IMR-90 (cell line): ENCODE results near the gene TCOF1. TPM values are rescaled to one million over a fixed set of nuclear protein-coding genes. Genes with fewer than 3 reads are reported as not detected.

Experiments
- ATAC-seq: fragments of 200-7000 bp; cut with Tn5 transposase; 2 replicates; pipeline ENCODE4 v1.9.1; 2020; ENCODE audit warnings: low read depth, mild to moderate bottlenecking, moderate library complexity
- BruUV-seq: library from RNA; stranded (reverse); fragments of 400-500 nt; replicated peaks from 2 replicates; lab custom pipeline; 2021; lab: Mats Ljungman, UMichigan
- CTCF ChIA-PET: fragments of 300-600 bp; formaldehyde crosslinking; extraction: SDS; loops from one replicate; lab custom pipeline; 2021; ENCODE audit warnings: antibody characterized with exemption; lab: Yijun Ruan, JAX
- POLR2A ChIA-PET: fragments of 300-600 bp; sonication (Branson Sonifier 250); formaldehyde crosslinking; loops from one replicate; lab custom pipeline; 2022; ENCODE audit warnings: antibody characterized with exemption; ENCODE audit not compliant: unreplicated experiment; lab: Charles Lee
- DNase-seq: peaks from one replicate; pipeline ENCODE4 v3.0.0; 2013
- H2AFZ ChIP-seq: replicated peaks from 2 replicates; pipeline ENCODE3; 2013; ENCODE audit warnings: low read length, mild to moderate bottlenecking; ENCODE audit not compliant: poor library complexity
- H2AK5ac ChIP-seq: 2 replicates; pipeline ENCODE4 v1.6.1; 2013; ENCODE audit warnings: low read depth, low read length, inconsistent platforms
- H2AK9ac ChIP-seq: replicated peaks from 2 replicates; pipeline ENCODE3; 2013; ENCODE audit warnings: mild to moderate bottlenecking, low read depth, low read length, moderate library complexity; ENCODE audit not compliant: poor library complexity
- H2BK120ac ChIP-seq: 2 replicates; pipeline ENCODE4 v1.6.1; 2013; ENCODE audit warnings: low read depth, low read length, inconsistent platforms
- H2BK15ac ChIP-seq: 3 replicates; pipeline ENCODE4 v1.6.1; 2013; ENCODE audit warnings: low read depth, low read length, inconsistent platforms
- H2BK20ac ChIP-seq: 2 replicates; pipeline ENCODE4 v1.6.1; 2013; ENCODE audit warnings: low read depth, mild to moderate bottlenecking, inconsistent platforms, low read length, moderate library complexity
- H2BK5ac ChIP-seq: 2 replicates; pipeline ENCODE4 v1.6.1; 2013; ENCODE audit warnings: mild to moderate bottlenecking, low read depth, low read length, inconsistent platforms; ENCODE audit not compliant: poor library complexity, severe bottlenecking
- H3K14ac ChIP-seq: replicated peaks from 2 replicates; pipeline ENCODE4 v1.6.1; 2013; ENCODE audit warnings: low read depth, low read length, inconsistent platforms
- H3K18ac ChIP-seq: 2 replicates; pipeline ENCODE4 v1.6.1; 2013; ENCODE audit warnings: low read depth, low read length, control low read depth
- H3K23ac ChIP-seq: 2 replicates; pipeline ENCODE4 v1.6.1; 2013; ENCODE audit warnings: low read depth, low read length, inconsistent platforms
- H3K27ac ChIP-seq: 2 replicates; pipeline ENCODE4 v1.5.1; 2013; ENCODE audit warnings: mild to moderate bottlenecking, control low read depth, low read length; ENCODE audit not compliant: insufficient read depth
- H3K27me3 ChIP-seq: 2 replicates; pipeline ENCODE4 v1.6.1; 2013; ENCODE audit warnings: low read length; ENCODE audit not compliant: control insufficient read depth, insufficient read depth
- H3K36me3 ChIP-seq: 2 replicates; pipeline ENCODE4 v1.6.1; 2013; ENCODE audit warnings: low read length, mixed read lengths; ENCODE audit not compliant: control insufficient read depth, insufficient read depth
- H3K4ac ChIP-seq: 2 replicates; pipeline ENCODE4 v1.6.1; 2013; ENCODE audit warnings: low read depth, low read length, inconsistent platforms
- H3K4me1 ChIP-seq: 2 replicates; pipeline ENCODE4 v1.6.1; 2013; ENCODE audit warnings: low read length, mixed read lengths; ENCODE audit not compliant: control insufficient read depth, insufficient read depth
- H3K4me2 ChIP-seq: 2 replicates; pipeline ENCODE4 v1.6.1; 2013; ENCODE audit warnings: low read depth, mild to moderate bottlenecking, control low read depth, low read length, moderate library complexity
- H3K4me3 ChIP-seq: 2 replicates; pipeline ENCODE4 v1.5.1; 2013; ENCODE audit warnings: low read depth, mild to moderate bottlenecking, control low read depth, low read length, moderate library complexity; ENCODE audit not compliant: insufficient read depth
- H3K56ac ChIP-seq: 2 replicates; pipeline ENCODE4 v1.6.1; 2013; ENCODE audit warnings: low read length, inconsistent platforms; ENCODE audit not compliant: insufficient read depth; ENCODE audit errors: extremely low read depth
- H3K79me1 ChIP-seq, 2 experiments: 2 replicates each; pipeline ENCODE4 v1.6.1; 2013; ENCODE audit warnings: low read length in 2 of 2, inconsistent platforms in 1 of 2, low read depth in 1 of 2
- H3K9ac ChIP-seq: 2 replicates; pipeline ENCODE4 v1.6.1; 2013; ENCODE audit warnings: low read depth, low read length, control low read depth
- H3K9me1 ChIP-seq: 2 replicates; pipeline ENCODE4 v1.6.1; 2013; ENCODE audit warnings: low read length, inconsistent platforms; ENCODE audit not compliant: insufficient read depth
- H3K9me3 ChIP-seq: 2 replicates; pipeline ENCODE4 v1.6.1; 2013; ENCODE audit warnings: low read length; ENCODE audit not compliant: control insufficient read depth, insufficient read depth
- H4K20me1 ChIP-seq: 2 replicates; pipeline ENCODE4 v1.6.1; 2013; ENCODE audit warnings: low read length, inconsistent platforms; ENCODE audit not compliant: insufficient read depth
- H4K5ac ChIP-seq: 2 replicates; pipeline ENCODE4 v1.6.1; 2013; ENCODE audit warnings: mild to moderate bottlenecking, low read depth, low read length, control low read depth
- H4K8ac ChIP-seq, 2 experiments: 2 replicates each; pipeline ENCODE4 v1.6.1; 2013; ENCODE audit warnings: low read depth in 2 of 2, low read length in 2 of 2, control low read depth in 1 of 2, inconsistent platforms in 1 of 2
- H4K91ac ChIP-seq: 2 replicates; pipeline ENCODE4 v1.6.1; 2013; ENCODE audit warnings: low read depth, low read length, inconsistent platforms; ENCODE audit not compliant: insufficient read depth
- BHLHE40 ChIP-seq: fragments of 150-350 bp; IDR thresholded peaks from 2 replicates; pipeline ENCODE4 v1.6.1; 2016; ENCODE audit warnings: mild to moderate bottlenecking, low read depth, low read length
- FOS ChIP-seq: fragments of 150-350 bp; IDR thresholded peaks from 2 replicates; pipeline ENCODE4 v1.6.1; 2016; ENCODE audit warnings: low read depth, low read length
- MAFK ChIP-seq: IDR thresholded peaks from 2 replicates; pipeline ENCODE4 v1.6.1; 2012; ENCODE audit warnings: low read depth, low read length, improper control_type of control experiment
- MAZ ChIP-seq: IDR thresholded peaks from 2 replicates; pipeline ENCODE4 v1.6.1; 2012; ENCODE audit warnings: low read depth, mild to moderate bottlenecking, low read length, improper control_type of control experiment, moderate library complexity, borderline replicate concordance
- MXI1 ChIP-seq: IDR thresholded peaks from 2 replicates; pipeline ENCODE4 v1.6.1; 2012; ENCODE audit warnings: low read depth, mild to moderate bottlenecking, low read length, moderate library complexity, borderline replicate concordance
- POLR2A ChIP-seq: IDR thresholded peaks from 2 replicates; pipeline ENCODE4 v1.6.1; 2012; ENCODE audit warnings: mild to moderate bottlenecking, low read depth, low read length
- RAD21 ChIP-seq: IDR thresholded peaks from 2 replicates; pipeline ENCODE4 v1.6.1; 2012; ENCODE audit warnings: low read length, improper control_type of control experiment
- RCOR1 ChIP-seq: IDR thresholded peaks from 2 replicates; pipeline ENCODE4 v1.6.1; 2012; ENCODE audit warnings: mild to moderate bottlenecking, low read length, improper control_type of control experiment; ENCODE audit not compliant: insufficient replicate concordance
- RFX5 ChIP-seq: IDR thresholded peaks from 2 replicates; pipeline ENCODE4 v1.8.0; 2012; ENCODE audit warnings: low read depth, mild to moderate bottlenecking, low read length, moderate library complexity
- SMC3 ChIP-seq: fragments of 150-350 bp; IDR thresholded peaks from 2 replicates; pipeline ENCODE4 v1.6.1; 2016; ENCODE audit warnings: low read depth, mild to moderate bottlenecking, antibody characterized with exemption, low read length, moderate library complexity
- WGBS, 2 experiments: methylation state at CpG; one replicate each; pipeline versions ENCODE4 v1.1.5 to v1.1.7; 2013; ENCODE audit warnings: missing lambda C conversion rate in 2 of 2; ENCODE audit not compliant: insufficient read length in 1 of 2; ENCODE audit errors: extremely low coverage in 2 of 2; 5-methylcytosine and 5-hydroxymethylcytosine counted together
- dilution Hi-C: fragments of 300-500 bp; cut with HindIII; formaldehyde crosslinking; loops from one replicate; pipeline ENCODE4 v1.14.3; 2018; ENCODE audit warnings: low sequenced_read_pairs; ENCODE audit not compliant: unreplicated experiment
- in situ Hi-C: fragments of 300-500 bp; cut with MboI; formaldehyde crosslinking; loops from 3 replicates; pipeline ENCODE4 v1.14.3; 2019; ENCODE audit warnings: low sequenced_read_pairs, inconsistent platforms, mixed read lengths
- intact Hi-C: fragments of 100-400 bp; cut with micrococcal nuclease; formaldehyde crosslinking; loops from 2 replicates; pipeline ENCODE4 v1.10.0; 2022
- polyA plus RNA-seq, 3 experiments: library from polyadenylated mRNA; depleted of rRNA; stranded (reverse); fragments of >200 nt; gene quantifications; 2 replicates each; pipeline ENCODE4 v1.2.3, GENCODE V29; 2012; ENCODE audit warnings: low replicate concordance in 1 of 3
- total RNA-seq: library from RNA; depleted of rRNA; stranded (reverse); fragments of >200 nt; gene quantifications from 2 replicates; pipeline ENCODE4 v1.2.3, GENCODE V29; 2012
- TF ChIP-seq, protein P1 (sequence below): conservative IDR thresholded peaks from 2 replicates; pipeline ENCODE4 v1.5.1; 2012; ENCODE audit warnings: mild to moderate bottlenecking, low read depth, low read length, improper control_type of control experiment
- TF ChIP-seq, protein P2 (sequence below): fragments of 150-350 bp; IDR thresholded peaks from 2 replicates; pipeline ENCODE4 v1.6.1; 2017; ENCODE audit warnings: mild to moderate bottlenecking, antibody characterized with exemption, low read length, low read depth

TCOF1 gene
- total and polyA plus RNA-seq, 2 of the 4 experiments (the other 2 are of a cell fraction), result 18.2 to 19.7 TPM

DNA sequence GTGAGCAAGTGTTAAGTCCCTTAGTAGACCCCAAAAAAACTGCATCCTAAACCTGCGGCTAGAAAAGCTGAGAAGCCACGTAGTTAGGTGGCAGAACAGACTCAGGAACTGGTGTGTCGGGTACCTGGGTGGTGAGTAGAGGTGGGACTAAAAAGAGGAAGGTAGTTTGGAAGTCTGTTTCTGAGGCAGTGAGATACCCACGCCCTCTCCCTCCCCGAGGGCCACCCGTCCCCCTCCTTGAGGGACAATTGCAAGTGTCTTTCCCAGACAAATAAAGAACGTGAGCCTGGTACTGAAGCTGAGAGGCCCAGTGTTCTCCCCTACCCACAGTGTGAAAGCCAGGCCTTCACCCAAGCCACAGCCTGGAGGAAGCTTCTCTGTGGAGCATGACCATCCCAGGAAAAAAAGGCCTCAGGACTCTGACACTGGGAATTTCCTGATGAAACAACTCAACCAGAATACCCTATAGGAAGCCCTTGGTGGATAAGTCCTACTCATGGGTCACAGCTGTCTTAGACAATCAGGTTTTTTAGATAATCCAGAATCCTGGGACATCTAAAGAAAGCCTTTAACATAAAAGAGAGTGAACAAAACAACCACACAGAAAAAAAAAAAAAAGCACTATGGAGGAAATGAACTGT is 62.3 kb downstream of the TCOF1 start:
- no peak overlapping the region for H4K5ac ChIP-seq
- ATAC-seq (no peak), DNase-seq (no peak)
- WGBS, 2 experiments, result 100% methylated on average over 1 of the region's 7 CpGs; no CpG with 5 or more reads in 1 of the 2 experiments
- TF ChIP-seq, protein P1, sequence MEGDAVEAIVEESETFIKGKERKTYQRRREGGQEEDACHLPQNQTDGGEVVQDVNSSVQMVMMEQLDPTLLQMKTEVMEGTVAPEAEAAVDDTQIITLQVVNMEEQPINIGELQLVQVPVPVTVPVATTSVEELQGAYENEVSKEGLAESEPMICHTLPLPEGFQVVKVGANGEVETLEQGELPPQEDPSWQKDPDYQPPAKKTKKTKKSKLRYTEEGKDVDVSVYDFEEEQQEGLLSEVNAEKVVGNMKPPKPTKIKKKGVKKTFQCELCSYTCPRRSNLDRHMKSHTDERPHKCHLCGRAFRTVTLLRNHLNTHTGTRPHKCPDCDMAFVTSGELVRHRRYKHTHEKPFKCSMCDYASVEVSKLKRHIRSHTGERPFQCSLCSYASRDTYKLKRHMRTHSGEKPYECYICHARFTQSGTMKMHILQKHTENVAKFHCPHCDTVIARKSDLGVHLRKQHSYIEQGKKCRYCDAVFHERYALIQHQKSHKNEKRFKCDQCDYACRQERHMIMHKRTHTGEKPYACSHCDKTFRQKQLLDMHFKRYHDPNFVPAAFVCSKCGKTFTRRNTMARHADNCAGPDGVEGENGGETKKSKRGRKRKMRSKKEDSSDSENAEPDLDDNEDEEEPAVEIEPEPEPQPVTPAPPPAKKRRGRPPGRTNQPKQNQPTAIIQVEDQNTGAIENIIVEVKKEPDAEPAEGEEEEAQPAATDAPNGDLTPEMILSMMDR, result no peak
- TF ChIP-seq BHLHE40 (no peak), FOS (no peak), POLR2A (no peak), RCOR1 (no peak), RFX5 (no peak), MAFK (no peak), MAZ (no peak), SMC3 (no peak), RAD21 (no peak), MXI1 (no peak)
- TF ChIP-seq, protein P2, sequence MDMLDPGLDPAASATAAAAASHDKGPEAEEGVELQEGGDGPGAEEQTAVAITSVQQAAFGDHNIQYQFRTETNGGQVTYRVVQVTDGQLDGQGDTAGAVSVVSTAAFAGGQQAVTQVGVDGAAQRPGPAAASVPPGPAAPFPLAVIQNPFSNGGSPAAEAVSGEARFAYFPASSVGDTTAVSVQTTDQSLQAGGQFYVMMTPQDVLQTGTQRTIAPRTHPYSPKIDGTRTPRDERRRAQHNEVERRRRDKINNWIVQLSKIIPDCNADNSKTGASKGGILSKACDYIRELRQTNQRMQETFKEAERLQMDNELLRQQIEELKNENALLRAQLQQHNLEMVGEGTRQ, result no peak
- no peaks in the 10 kb centered on the region for H3K79me1 ChIP-seq
- 0 out of 2 replicates have a peak, but pooled peaks cover 1% of the 10 kb centered on the region for H3K27me3 ChIP-seq
- no peak overlapping the region for H2AFZ ChIP-seq
- in situ Hi-C loops, result no loop called here
- no TSS peak for BruUV-seq
- ChIA-PET CTCF (no interaction called here), POLR2A (no interaction called here)
- H2AK9ac ChIP-seq, result no peak overlapping the region
- H4K20me1 ChIP-seq, result no peaks in the 10 kb centered on the region
- no peak overlapping the region for H3K9ac ChIP-seq
- no peak overlapping the region for H3K56ac ChIP-seq
- no peak overlapping the region for H2BK15ac ChIP-seq
- no peak overlapping the region for H3K27ac ChIP-seq
- no peak overlapping the region for H2BK5ac ChIP-seq
- no peak overlapping the region for H3K4ac ChIP-seq
- no peak overlapping the region for H3K18ac ChIP-seq
- no peaks in the 10 kb centered on the region for H3K36me3 ChIP-seq
- no peaks in the 10 kb centered on the region for H3K9me1 ChIP-seq
- no peaks in the 10 kb centered on the region for H3K9me3 ChIP-seq
- no peak overlapping the region for H3K14ac ChIP-seq
- H3K4me2 ChIP-seq, result no peak overlapping the region
- intact Hi-C loops, result no loop called here
- H3K4me3 ChIP-seq, result no peak overlapping the region
- H4K91ac ChIP-seq, result no peak overlapping the region
- dilution Hi-C loops, result no loop called here
- H2BK20ac ChIP-seq, result no peak overlapping the region
- H2AK5ac ChIP-seq, result no peak overlapping the region
- no peak overlapping the region for H3K23ac ChIP-seq
- H4K8ac ChIP-seq, result no peak overlapping the region
- no peak overlapping the region for H2BK120ac ChIP-seq
- H3K4me1 ChIP-seq, result no peaks in the 10 kb centered on the region
